K562 (cell line): ENCODE measurements around the gene VRK3. TPM values are rescaled to one million over a fixed set of nuclear protein-coding genes. Genes with fewer than 3 reads are reported as not detected.
A peak's percentile ranks its signal among the peaks of the same experiment; 100 is the strongest.

Experiments used
- ATAC-seq: fragments of 200-7000 bp; cut with Tn5 transposase; 3 replicates; pipeline ENCODE4 v1.9.1; 2020; ENCODE audit warnings: moderate library complexity
- BruUV-seq: library from RNA; stranded (reverse); fragments of 400-500 nt; replicated peaks from 2 replicates; lab custom pipeline; 2021; lab: Mats Ljungman, UMichigan
- CTCF ChIA-PET: fragments of 300-600 bp; formaldehyde crosslinking; extraction: SDS; loops from one replicate; lab custom pipeline; 2021; ENCODE audit warnings: low intra/inter-chr PET ratio; lab: Yijun Ruan, JAX
- POLR2A ChIA-PET: fragments of 300-600, 350-650 bp; sonication (Branson Sonifier 250); formaldehyde crosslinking; extraction: SDS; loops from one replicate; lab custom pipeline; 2021; ENCODE audit warnings: antibody characterized with exemption, inconsistent platforms; lab: Yijun Ruan, JAX
- DNase-seq, 4 experiments: peaks; one replicate each; pipeline versions ENCODE4 v3.0.0 to v3.0.0-alpha.2; 2011 to 2018; ENCODE audit warnings: low spot score in 3 of 4, mixed read lengths in 3 of 4; ENCODE audit errors: extremely low read depth in 1 of 4
- FAIRE-seq: peaks from 2 replicates; lab custom pipeline; 2011; peaks lifted over from hg19 to GRCh38; lab: Jason Lieb, UNC
- H2AFZ ChIP-seq: 2 replicates; pipeline ENCODE4 v1.6.0; 2011; ENCODE audit warnings: low read depth, low read length, control low read depth, inconsistent platforms
- H3K27ac ChIP-seq: fragments of 200-600 bp; 3 replicates; pipeline ENCODE4 v1.8.0; 2011; ENCODE audit warnings: low read depth, mild to moderate bottlenecking, control low read depth, inconsistent platforms, low read length, moderate library complexity, mixed read lengths; ENCODE audit errors: extremely low read depth
- H3K27me3 ChIP-seq, 2 experiments: fragments of 300-600 bp in 1 of 2; 2 replicates in 1 of 2; 3 replicates in 1 of 2; pipeline versions ENCODE4 v1.6.0 to v1.8.0; 2011; ENCODE audit warnings: inconsistent platforms in 2 of 2, low read length in 2 of 2, mild to moderate bottlenecking in 1 of 2, mixed read lengths in 1 of 2, moderate library complexity in 1 of 2; ENCODE audit not compliant: control insufficient read depth in 2 of 2, insufficient read depth in 2 of 2
- H3K36me3 ChIP-seq: fragments of 300-600 bp; 3 replicates; pipeline ENCODE4 v1.8.0; 2011; ENCODE audit warnings: mild to moderate bottlenecking, low read length, inconsistent platforms; ENCODE audit not compliant: control insufficient read depth, insufficient read depth
- H3K4me1 ChIP-seq, 2 experiments: fragments of 200-600 bp in 1 of 2; replicated peaks in 1 of 2; 2 replicates in 1 of 2; 3 replicates in 1 of 2; pipeline versions ENCODE4 v1.5.1 to v1.8.0; 2011; ENCODE audit warnings: inconsistent platforms in 2 of 2, low read length in 2 of 2, mild to moderate bottlenecking in 1 of 2, mixed read lengths in 1 of 2, moderate library complexity in 1 of 2; ENCODE audit not compliant: control insufficient read depth in 2 of 2, insufficient read depth in 2 of 2
- H3K4me2 ChIP-seq: 2 replicates; pipeline ENCODE4 v1.6.1; 2011; ENCODE audit warnings: low read length, control low read depth, inconsistent platforms, mixed read lengths; ENCODE audit not compliant: insufficient read depth
- H3K4me3 ChIP-seq: fragments of 200-600 bp; sonication (generic), shearing (Covaris generic); 2 replicates; pipeline ENCODE4 v1.5.1; 2016; ENCODE audit warnings: control low read depth, inconsistent platforms
- H3K79me2 ChIP-seq: fragments of 200-600 bp; 3 replicates; pipeline ENCODE4 v1.8.0; 2011; ENCODE audit warnings: low read length, inconsistent platforms; ENCODE audit not compliant: control insufficient read depth, insufficient read depth
- H3K9ac ChIP-seq, 2 experiments: 2 replicates each; pipeline versions ENCODE4 v1.6.0 to v1.6.1; 2011; ENCODE audit warnings: low read depth in 2 of 2, low read length in 2 of 2, control low read depth in 1 of 2, inconsistent platforms in 1 of 2, mild to moderate bottlenecking in 1 of 2, mixed read lengths in 1 of 2; ENCODE audit not compliant: insufficient read depth in 1 of 2
- H3K9me1 ChIP-seq: one replicate; pipeline ENCODE4 v1.6.0; 2011; ENCODE audit warnings: inconsistent platforms, mild to moderate bottlenecking, low read length, moderate library complexity; ENCODE audit not compliant: control insufficient read depth, insufficient read depth
- H3K9me3 ChIP-seq: replicated peaks from 2 replicates; pipeline ENCODE4 v1.5.1; 2011; ENCODE audit warnings: low read depth, low read length, inconsistent platforms; ENCODE audit not compliant: control insufficient read depth, insufficient read depth
- H4K20me1 ChIP-seq: replicated peaks from 2 replicates; pipeline ENCODE4 v1.6.1; 2011; ENCODE audit warnings: low read length, inconsistent platforms, mixed read lengths; ENCODE audit not compliant: control insufficient read depth, insufficient read depth
- C11orf30 ChIP-seq: fragments of 450-650 bp; IDR thresholded peaks from 2 replicates; pipeline ENCODE4 v1.6.1; 2016; ENCODE audit warnings: low read depth, mild to moderate bottlenecking
- GATA2 ChIP-seq: sonication (generic); formaldehyde crosslinking; IDR thresholded peaks from 2 replicates; pipeline ENCODE4 v1.4.0; 2020; ENCODE audit warnings: mild to moderate bottlenecking, missing genetic modification reagents
- GTF2A2 ChIP-seq: IDR thresholded peaks from 2 replicates; pipeline ENCODE4 v1.6.1; 2016; ENCODE audit warnings: mild to moderate bottlenecking, missing genetic modification characterization, missing compliant biosample characterization
- MAFG ChIP-seq: fragments of 450-650 bp; conservative IDR thresholded peaks from 2 replicates; pipeline ENCODE4 v1.6.1; 2016; ENCODE audit warnings: missing genetic modification characterization, missing compliant biosample characterization
- SAFB ChIP-seq: fragments of 200-400 bp; formaldehyde crosslinking; IDR thresholded peaks from 2 replicates; pipeline ENCODE4 v1.6.1; 2017; ENCODE audit warnings: low read depth, low read length, borderline replicate concordance
- ZNF316 ChIP-seq: fragments of 450-650 bp; IDR thresholded peaks from 2 replicates; pipeline ENCODE4 v1.6.1; 2016
- WGBS: fragments of 100-300 bp; shearing (Covaris generic); methylation state at CpG from one replicate; pipeline ENCODE4 v1.1.6; 2016; ENCODE audit warnings: low coverage, mixed read lengths; ENCODE audit not compliant: insufficient coverage; ENCODE audit errors: missing lambda C conversion rate; 5-methylcytosine and 5-hydroxymethylcytosine counted together
- in situ Hi-C: fragments of 300-500 bp; cut with MboI; formaldehyde crosslinking; loops from 4 replicates; pipeline ENCODE4 v1.15.0; 2018; ENCODE audit warnings: inconsistent platforms, mixed read lengths
- intact Hi-C: fragments of 100-400 bp; cut with micrococcal nuclease; formaldehyde crosslinking; loops from 2 replicates; pipeline ENCODE4 v1.14.2; 2022
- polyA plus RNA-seq, 8 experiments: library from polyadenylated mRNA; depleted of rRNA in 4 of 8; stranded (reverse) in 5 of 8; unstranded in 3 of 8; fragments of >200 nt; fragmentation: Nextera tagmentation in 2 of 8; fragmentation: Illumina TruSeq in 1 of 8; extraction: Ambion mirVana in 2 of 8; extraction: Trizol in 1 of 8; gene quantifications; 2 replicates each; pipeline versions ENCODE4 v1.2.1 to v1.2.3, GENCODE V29; 2011 to 2014; ENCODE audit warnings: inconsistent platforms in 1 of 8, missing spikeins in 1 of 8
- total RNA-seq, 7 experiments: library from RNA; depleted of rRNA in 6 of 7; stranded (reverse); fragments of >200 nt in 6 of 7; fragmentation: Illumina TruSeq in 2 of 7; extraction: Trizol in 2 of 7; gene quantifications; 2 replicates each; pipeline versions ENCODE4 v1.2.1 to v1.2.3, GENCODE V29; 2011 to 2021; ENCODE audit warnings: low replicate concordance in 1 of 7
- TF ChIP-seq, protein P1 (sequence below): fragments of 450-650 bp; formaldehyde crosslinking; IDR thresholded peaks from 2 replicates; pipeline ENCODE4 v1.4.0; 2020; ENCODE audit warnings: mild to moderate bottlenecking, moderate library complexity
- TF ChIP-seq, protein P2 (sequence below): sonication (generic); formaldehyde crosslinking; IDR thresholded peaks from 2 replicates; pipeline ENCODE4 v1.8.0; 2022; ENCODE audit warnings: mild to moderate bottlenecking, missing genetic modification reagents, borderline replicate concordance

The VRK3 gene
- total and polyA plus RNA-seq, 9 of the 15 experiments (the other 6 are each of a cell fraction or from before 2014, with no cell fraction given): 25.6 to 94.3 (median 42.9) TPM

DNA sequence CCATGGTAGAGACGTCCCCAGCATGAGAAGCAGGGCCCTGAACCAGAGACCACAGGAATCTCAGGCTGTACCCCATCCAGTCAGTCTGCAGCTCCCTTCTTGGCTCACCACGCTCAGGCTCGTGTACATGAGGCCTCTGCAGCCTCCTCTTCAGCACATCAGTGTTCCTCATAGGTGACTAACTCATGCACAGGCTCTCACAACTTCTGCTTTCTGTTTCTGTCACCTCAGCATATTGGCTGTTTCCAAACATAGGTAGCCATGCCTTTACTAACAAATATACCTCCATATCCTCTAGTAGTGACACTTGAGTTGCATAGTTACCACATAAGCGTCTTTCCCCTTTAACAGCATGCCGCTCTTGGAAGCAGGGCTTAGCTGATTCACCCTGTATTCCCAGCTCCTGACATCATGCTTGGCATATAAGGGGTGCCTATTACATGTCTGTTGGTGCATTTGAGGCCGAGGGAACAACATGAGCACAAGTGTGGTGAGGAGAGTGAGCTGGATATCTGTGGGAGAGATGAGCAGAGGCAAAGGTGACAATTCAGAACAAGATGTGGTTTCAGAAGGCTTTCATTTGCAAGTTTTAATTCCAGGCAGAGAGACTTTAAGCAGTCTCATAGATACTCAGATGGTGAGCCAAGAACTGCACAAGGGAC, 17.3 kb upstream of the VRK3 start:
- no peak overlapping the region for H3K27ac ChIP-seq
- H3K79me2 ChIP-seq: no peaks in the 10 kb centered on the region; the same call in 2 of the 3 replicates
- ChIA-PET CTCF (no interaction called here), POLR2A (interaction anchor here (1.3 kb wide), 1 partner anchor 12 kb away, joined by 3 read pairs; no protein-coding TSS in a partner anchor)
- H3K4me1 ChIP-seq: no peaks in the 10 kb centered on the region
- DNase-seq (no peak), FAIRE-seq (no peak), ATAC-seq (no peak)
- in situ Hi-C loops (no loop called here), intact Hi-C loops (no loop called here)
- 97% methylated on average over 6 of the region's 6 CpGs for WGBS
- no peak overlapping the region for H3K4me3 ChIP-seq
- H3K36me3 ChIP-seq: peaks cover 93% of the 10 kb centered on the region
- H2AFZ ChIP-seq: no peak overlapping the region
- no peaks in the 10 kb centered on the region for H3K27me3 ChIP-seq
- no peaks in the 10 kb centered on the region for H3K9me1 ChIP-seq
- H3K9ac ChIP-seq: no peak overlapping the region
- no TSS peak for BruUV-seq
- H3K9me3 ChIP-seq: peaks cover 66% of the 10 kb centered on the region
- TF ChIP-seq C11orf30 (peak; percentile 50), MAFG (tag) (0 out of 2 replicates have a peak, but pooled peaks have one; percentile 36), SAFB (no peak), ZNF316 (peak; percentile 80), GTF2A2 (tag) (no peak), GATA2 (no peak)
- TF ChIP-seq, protein P1, sequence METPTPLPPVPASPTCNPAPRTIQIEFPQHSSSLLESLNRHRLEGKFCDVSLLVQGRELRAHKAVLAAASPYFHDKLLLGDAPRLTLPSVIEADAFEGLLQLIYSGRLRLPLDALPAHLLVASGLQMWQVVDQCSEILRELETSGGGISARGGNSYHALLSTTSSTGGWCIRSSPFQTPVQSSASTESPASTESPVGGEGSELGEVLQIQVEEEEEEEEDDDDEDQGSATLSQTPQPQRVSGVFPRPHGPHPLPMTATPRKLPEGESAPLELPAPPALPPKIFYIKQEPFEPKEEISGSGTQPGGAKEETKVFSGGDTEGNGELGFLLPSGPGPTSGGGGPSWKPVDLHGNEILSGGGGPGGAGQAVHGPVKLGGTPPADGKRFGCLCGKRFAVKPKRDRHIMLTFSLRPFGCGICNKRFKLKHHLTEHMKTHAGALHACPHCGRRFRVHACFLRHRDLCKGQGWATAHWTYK (CRISPR knock-in tag): no peak
- TF ChIP-seq, protein P2, sequence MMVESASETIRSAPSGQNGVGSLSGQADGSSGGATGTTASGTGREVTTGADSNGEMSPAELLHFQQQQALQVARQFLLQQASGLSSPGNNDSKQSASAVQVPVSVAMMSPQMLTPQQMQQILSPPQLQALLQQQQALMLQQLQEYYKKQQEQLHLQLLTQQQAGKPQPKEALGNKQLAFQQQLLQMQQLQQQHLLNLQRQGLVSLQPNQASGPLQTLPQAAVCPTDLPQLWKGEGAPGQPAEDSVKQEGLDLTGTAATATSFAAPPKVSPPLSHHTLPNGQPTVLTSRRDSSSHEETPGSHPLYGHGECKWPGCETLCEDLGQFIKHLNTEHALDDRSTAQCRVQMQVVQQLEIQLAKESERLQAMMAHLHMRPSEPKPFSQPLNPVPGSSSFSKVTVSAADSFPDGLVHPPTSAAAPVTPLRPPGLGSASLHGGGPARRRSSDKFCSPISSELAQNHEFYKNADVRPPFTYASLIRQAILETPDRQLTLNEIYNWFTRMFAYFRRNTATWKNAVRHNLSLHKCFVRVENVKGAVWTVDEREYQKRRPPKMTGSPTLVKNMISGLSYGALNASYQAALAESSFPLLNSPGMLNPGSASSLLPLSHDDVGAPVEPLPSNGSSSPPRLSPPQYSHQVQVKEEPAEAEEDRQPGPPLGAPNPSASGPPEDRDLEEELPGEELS (CRISPR knock-in tag): no peak
- H3K4me2 ChIP-seq: no peak overlapping the region
- no peaks in the 10 kb centered on the region for H4K20me1 ChIP-seq
